Esophagus muscularis mucosa (tissue), 4 donors: ENCODE results near the gene NFATC3.

Experiments
- CTCF ChIP-seq, 3 experiments: fragments of 200-600 bp in 2 of 3; fragments of 450-650 bp in 1 of 3; sonication (generic) in 2 of 3; IDR thresholded peaks; one replicate each; pipeline ENCODE4 v1.5.1; 2017 to 2019; ENCODE audit warnings: antibody characterized with exemption in 3 of 3, mild to moderate bottlenecking in 2 of 3, moderate library complexity in 1 of 3
- EP300 ChIP-seq: sonication (generic); formaldehyde crosslinking; IDR thresholded peaks from one replicate; pipeline ENCODE4 v1.6.1; 2017; ENCODE audit warnings: antibody characterized with exemption
- POLR2A ChIP-seq: fragments of 450-650 bp; IDR thresholded peaks from one replicate; pipeline ENCODE4 v1.6.1; 2017; ENCODE audit warnings: antibody characterized with exemption, moderate library complexity, mild to moderate bottlenecking, low read depth
- POLR2AphosphoS5 ChIP-seq, 2 donors: sonication (generic); formaldehyde crosslinking; IDR thresholded peaks; one replicate each; pipeline ENCODE4 v1.6.1; 2017; ENCODE audit warnings: antibody characterized with exemption in 2 of 2

GRCh38 chr16:68194251-68194650 is 109.1 kb downstream of the NFATC3 start:
- TF ChIP-seq CTCF (IDR thresholded peaks at IDR 0.05): no peak
- no peak for TF ChIP-seq POLR2A
- TF ChIP-seq EP300: no peak
- no peak for TF ChIP-seq POLR2AphosphoS5 (IDR thresholded peaks at IDR 0.05)
